Sigmoid colon (tissue), 7 donors: ENCODE measurements around the gene MAP2. TPM values are rescaled to one million over a fixed set of nuclear protein-coding genes. Genes with fewer than 3 reads are reported as not detected.

Source experiments
- DNase-seq: peaks from one replicate; pipeline ENCODE4 v3.0.0-alpha.2; 2019
- H3K27ac ChIP-seq, 4 donors: fragments of 200-600 bp; sonication (generic); one replicate each; pipeline ENCODE4 v1.5.1; 2016 to 2019; ENCODE audit warnings: mild to moderate bottlenecking in 1 of 4
- H3K27me3 ChIP-seq, 3 donors: fragments of 200-600 bp; sonication (generic); one replicate each; pipeline ENCODE4 v1.5.1; 2019; ENCODE audit warnings: mild to moderate bottlenecking in 1 of 3
- H3K36me3 ChIP-seq, 4 donors: fragments of 200-600 bp; sonication (generic); one replicate each; pipeline ENCODE4 v1.5.1; 2016 to 2019
- H3K4me1 ChIP-seq, 4 donors: fragments of 200-600 bp; sonication (generic); one replicate each; pipeline ENCODE4 v1.5.1; 2017 to 2019
- H3K4me3 ChIP-seq, 4 donors: fragments of 200-600 bp; sonication (generic); one replicate each; pipeline ENCODE4 v1.5.1; 2017 to 2019; ENCODE audit warnings: mild to moderate bottlenecking in 2 of 4, moderate library complexity in 1 of 4
- H3K9me3 ChIP-seq, 4 donors: fragments of 200-600 bp in 3 of 4; sonication (generic) in 3 of 4; one replicate each; pipeline versions ENCODE4 v1.5.1 to v1.6.1; 2013 to 2019
- CTCF ChIP-seq, 4 experiments: fragments of 450-650 bp in 3 of 4; fragments of 200-600 bp in 1 of 4; IDR thresholded peaks; one replicate each; pipeline ENCODE4 v1.5.1; 2016 to 2019; ENCODE audit warnings: antibody characterized with exemption in 4 of 4, mild to moderate bottlenecking in 3 of 4, moderate library complexity in 2 of 4
- EP300 ChIP-seq, 4 donors: sonication (generic); formaldehyde crosslinking; IDR thresholded peaks; one replicate each; pipeline ENCODE4 v1.6.1; 2017; ENCODE audit warnings: antibody characterized with exemption in 4 of 4
- POLR2A ChIP-seq, 2 donors: fragments of 450-650 bp; IDR thresholded peaks; one replicate each; pipeline ENCODE4 v1.6.1; 2016; ENCODE audit warnings: antibody characterized with exemption in 2 of 2, mild to moderate bottlenecking in 2 of 2, moderate library complexity in 2 of 2
- POLR2AphosphoS5 ChIP-seq, 4 donors: sonication (generic); formaldehyde crosslinking; IDR thresholded peaks; one replicate each; pipeline ENCODE4 v1.6.1; 2017; ENCODE audit warnings: antibody characterized with exemption in 4 of 4
- WGBS, 2 donors: extraction: QIAGEN DNeasy Blood & Tissue Kit; methylation state at CpG; one replicate each; pipeline ENCODE4 v1.1.7; 2013; 5-methylcytosine and 5-hydroxymethylcytosine counted together
- intact Hi-C: fragments of 100-400 bp; cut with DNase I; formaldehyde crosslinking; loops from one replicate; pipeline ENCODE4 v1.15.1; 2023
- polyA plus RNA-seq, 3 donors: library from polyadenylated mRNA; stranded (reverse); fragments of 200-250 nt; gene quantifications; one replicate each; pipeline ENCODE4 v1.2.3, GENCODE V29; 2013
- total RNA-seq, 4 donors: library from RNA; depleted of rRNA; stranded (reverse); fragments of >200 nt; gene quantifications; one replicate each; pipeline ENCODE4 v1.1.0, GENCODE V29; 2016
- donor health status: healthy with polysubstance abuse.
- donor health status: Bipolar disorder and iron deficiency.
- donor health status: healthy.

MAP2 gene
- total and polyA plus RNA-seq, 7 donors = 0.46 to 21.8 (median 8.4) TPM

GRCh38 chr2:209525834-209526281, 102.0 kb downstream of the MAP2 start:
- Histone ChIP-seq H3K9me3 (no peaks in the 10 kb centered on the region), H3K27ac (peak overlapping the region in 3 of 4 donors; percentile 32 to 50 (median 42)), H3K4me3 (no peak overlapping the region), H3K27me3 (no peaks in the 10 kb centered on the region), H3K36me3 (no peaks in the 10 kb centered on the region), H3K4me1 (peaks cover 0 to 6% (median 0%) of the 10 kb centered on the region in 4 donors)
- intact Hi-C loops = no loop called here
- TF ChIP-seq EP300 (IDR thresholded peaks at IDR 0.05) = no peak
- no peak for TF ChIP-seq CTCF (IDR thresholded peaks at IDR 0.05)
- TF ChIP-seq POLR2AphosphoS5 (IDR thresholded peaks at IDR 0.05) = no peak
- no peak for TF ChIP-seq POLR2A (IDR thresholded peaks at IDR 0.05)
- DNase-seq = no peak

GRCh38 chr2:209526561-209526960, 102.7 kb downstream of the MAP2 start:
- DNase-seq = no peak
- intact Hi-C loops = no loop called here
- TF ChIP-seq POLR2A (IDR thresholded peaks at IDR 0.05) (no peak), CTCF (IDR thresholded peaks at IDR 0.05) (no peak), POLR2AphosphoS5 (IDR thresholded peaks at IDR 0.05) (no peak), EP300 (IDR thresholded peaks at IDR 0.05) (no peak)
- Histone ChIP-seq H3K36me3 (no peaks in the 10 kb centered on the region), H3K4me3 (no peak overlapping the region), H3K27me3 (no peaks in the 10 kb centered on the region), H3K4me1 (peaks cover 0 to 6% (median 0%) of the 10 kb centered on the region in 4 donors), H3K27ac (peak overlapping the region in 3 of 4 donors; percentile 32 to 50 (median 42)), H3K9me3 (no peaks in the 10 kb centered on the region)
- WGBS, 2 donors = 1 to 2% methylated on average over 1 of the region's 1 CpG

GRCh38 chr2:209529579-209529978, 105.7 kb downstream of the MAP2 start:
- 65 to 75% methylated on average over 3 of the region's 3 CpGs for WGBS, 2 donors
- intact Hi-C loops = no loop called here
- Histone ChIP-seq H3K4me1 (peaks cover 0 to 6% (median 0%) of the 10 kb centered on the region in 4 donors), H3K27ac (no peak overlapping the region), H3K9me3 (no peaks in the 10 kb centered on the region), H3K27me3 (no peaks in the 10 kb centered on the region), H3K36me3 (no peaks in the 10 kb centered on the region), H3K4me3 (no peak overlapping the region)
- TF ChIP-seq POLR2AphosphoS5 (IDR thresholded peaks at IDR 0.05) = no peak
- no peak for TF ChIP-seq POLR2A (IDR thresholded peaks at IDR 0.05)
- TF ChIP-seq EP300 (IDR thresholded peaks at IDR 0.05) = no peak
- TF ChIP-seq CTCF (IDR thresholded peaks at IDR 0.05) = no peak
- DNase-seq = no peak

GRCh38 chr2:209532321-209532720, 108.5 kb downstream of the MAP2 start:
- WGBS, 2 donors = 88% methylated on average over 2 of the region's 2 CpGs
- H3K36me3 ChIP-seq = no peaks in the 10 kb centered on the region

More at GRCh38 chr2:209532321-209532720, 108.5 kb downstream of the MAP2 start:
- H3K27me3 ChIP-seq = no peaks in the 10 kb centered on the region
- H3K27ac ChIP-seq = no peak overlapping the region
- no peaks in the 10 kb centered on the region for H3K9me3 ChIP-seq
- intact Hi-C loops = no loop called here
- TF ChIP-seq CTCF (IDR thresholded peaks at IDR 0.05) = no peak
- no peak for TF ChIP-seq POLR2A (IDR thresholded peaks at IDR 0.05)
- no peak for TF ChIP-seq POLR2AphosphoS5 (IDR thresholded peaks at IDR 0.05)
- TF ChIP-seq EP300 (IDR thresholded peaks at IDR 0.05) = no peak
- H3K4me3 ChIP-seq = no peak overlapping the region
- no peak for DNase-seq
- no peaks in the 10 kb centered on the region for H3K4me1 ChIP-seq
